Activated CD4-positive, alpha-beta T cell treated with anti-CD3 and anti-CD28 coated beads, Interleukin-2, Interleukin-4, amounts not matched to agents 100 ng/mL and 50 ng/mL, durations not matched to agents 16 hours and 8 hours (primary cell): Measurements from ENCODE around the gene ZFYVE27.

Source experiments
- DNase-seq: peaks from one replicate; pipeline ENCODE4 v3.0.0-alpha.2; 2020; ENCODE audit warnings: low spot score

The ZFYVE27 gene

DNA sequence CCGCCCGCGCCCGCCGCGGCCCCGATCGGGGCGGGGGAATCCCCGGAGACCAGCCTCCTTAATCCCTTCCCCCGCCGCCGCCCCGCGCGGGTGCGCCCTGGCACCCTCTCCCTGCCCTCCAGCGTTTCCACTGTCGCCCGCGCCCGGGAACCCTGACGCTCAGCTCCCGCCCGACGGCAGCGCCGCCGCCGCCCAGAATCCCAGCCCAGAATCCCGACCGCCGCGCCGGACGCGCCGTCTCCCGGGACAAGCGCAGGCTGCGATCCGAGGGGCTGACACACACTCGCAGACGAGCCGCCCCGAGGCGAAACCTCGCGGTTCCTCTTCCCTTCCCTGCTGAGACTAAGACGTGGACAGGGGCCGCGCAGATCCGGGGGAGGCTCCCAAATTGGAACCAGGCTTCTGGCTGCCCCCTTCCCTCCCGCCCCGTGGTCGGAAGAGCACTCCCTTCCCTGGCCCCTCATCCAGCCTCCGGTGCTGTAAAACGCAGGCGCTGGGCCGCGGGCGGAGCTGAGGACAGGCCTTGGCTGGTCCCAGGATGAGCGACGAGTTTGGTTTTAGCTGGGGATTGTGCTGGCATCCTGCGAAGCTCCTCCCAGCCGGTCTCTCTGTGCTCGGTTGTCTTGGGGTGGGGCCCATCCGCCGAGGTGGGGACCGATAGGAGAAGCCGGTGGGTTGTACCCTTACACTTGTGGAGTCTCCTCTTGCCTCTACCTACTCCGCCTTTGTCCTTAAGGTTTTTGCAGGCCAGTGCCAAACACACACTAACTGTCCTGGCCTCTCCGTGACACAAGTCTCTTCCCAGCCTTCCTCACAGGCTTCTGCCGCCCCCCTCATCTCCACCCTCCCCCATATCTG, 22.3 kb upstream of the ZFYVE27 start:
- no peak for DNase-seq

- no peak for DNase-seq
Measured at GRCh38 chr10:97715259-97715874, 21.6 kb upstream of the ZFYVE27 start.

- DNase-seq: no peak
Measured at GRCh38 chr10:97717627-97718026, 19.3 kb upstream of the ZFYVE27 start.

DNA sequence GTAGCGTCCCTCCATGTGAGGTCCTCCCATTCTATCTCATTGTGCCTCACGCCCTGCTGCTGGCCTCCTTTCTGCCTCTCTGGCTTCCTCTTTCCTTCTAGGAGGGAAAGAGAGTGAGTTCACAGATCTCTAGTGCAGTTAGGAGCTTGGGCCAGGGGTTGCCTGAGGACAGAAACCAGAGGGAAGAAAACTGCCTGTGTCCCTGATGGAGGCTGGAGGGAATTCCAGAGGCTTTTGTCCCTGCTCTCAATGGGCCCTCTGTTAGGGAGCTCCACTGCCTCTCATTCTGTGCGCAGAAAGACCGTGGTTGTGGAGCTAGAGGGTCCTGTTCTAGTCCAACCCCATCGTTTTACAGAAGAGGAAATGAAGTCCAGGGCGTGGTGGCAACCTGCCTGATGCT, 18.8 kb upstream of the ZFYVE27 start:
- no peak for DNase-seq

DNA sequence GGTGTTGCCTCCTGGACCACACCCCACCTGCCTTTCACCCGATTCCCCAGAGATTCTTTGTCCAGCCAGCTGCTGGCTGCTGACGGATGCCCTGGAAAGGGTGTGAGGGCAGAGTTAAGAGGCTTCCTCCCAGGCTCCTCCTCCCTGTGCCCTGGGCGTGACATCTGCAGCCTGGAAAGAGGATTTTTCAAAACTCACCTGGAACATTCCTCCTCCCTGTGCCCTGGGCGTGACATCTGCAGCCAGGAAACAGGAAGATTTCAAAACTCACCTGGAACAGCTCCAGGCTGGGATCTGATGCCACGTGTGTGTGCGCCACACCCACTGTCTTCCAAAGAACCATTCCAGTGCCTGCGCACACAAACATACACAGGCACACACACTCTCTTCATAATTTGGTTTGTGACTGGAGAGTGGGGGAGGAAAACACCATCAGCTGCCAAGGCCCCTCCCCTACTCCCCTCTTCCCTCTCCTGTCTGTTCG, 18.2 kb upstream of the ZFYVE27 start:
- no peak for DNase-seq

GRCh38 chr10:97719602-97720001, 17.3 kb upstream of the ZFYVE27 start:
- DNase-seq: no peak

DNA sequence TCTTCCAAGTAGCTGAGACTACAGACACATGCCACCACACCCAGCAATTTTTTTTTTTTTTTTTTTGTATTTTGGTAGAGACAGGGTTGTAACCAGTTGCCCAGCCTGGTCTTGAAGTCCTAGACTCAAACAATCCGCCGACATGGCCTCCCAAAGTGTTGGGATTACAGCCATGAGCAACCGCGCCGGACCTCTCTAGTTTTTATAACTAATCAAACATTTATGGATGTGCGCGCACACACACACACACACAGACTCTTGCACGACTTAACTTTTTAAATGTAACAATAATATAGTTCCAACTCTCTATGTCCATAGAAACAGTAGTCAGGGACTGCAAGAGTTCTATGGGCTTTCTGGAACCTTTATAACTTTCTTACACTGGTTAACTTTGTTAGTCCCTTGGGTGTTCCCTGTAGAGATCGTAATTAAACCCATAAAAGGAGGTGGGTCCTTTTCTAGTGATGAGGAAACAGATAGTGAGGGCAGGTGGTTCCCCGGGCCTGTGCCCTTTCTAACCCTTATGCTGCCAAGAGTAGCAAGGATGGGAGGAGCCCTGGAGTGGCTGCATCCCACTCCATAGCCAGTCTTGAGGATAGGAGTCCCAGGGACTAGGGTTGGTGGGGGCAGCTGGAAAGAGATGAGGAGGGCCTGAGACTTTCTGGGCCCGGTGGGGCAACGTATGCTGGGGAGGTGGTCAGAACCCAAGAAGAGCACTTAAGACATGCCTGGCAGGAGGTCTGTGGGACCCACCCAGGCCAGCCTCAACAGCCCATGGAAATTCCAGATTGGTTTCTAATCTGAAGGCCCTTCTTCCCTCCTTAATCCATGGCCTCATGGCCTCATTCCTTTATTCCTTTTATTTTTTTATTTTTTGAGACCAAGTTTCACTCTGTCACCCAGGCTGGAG, 14.8 kb upstream of the ZFYVE27 start:
- DNase-seq: no peak

DNA sequence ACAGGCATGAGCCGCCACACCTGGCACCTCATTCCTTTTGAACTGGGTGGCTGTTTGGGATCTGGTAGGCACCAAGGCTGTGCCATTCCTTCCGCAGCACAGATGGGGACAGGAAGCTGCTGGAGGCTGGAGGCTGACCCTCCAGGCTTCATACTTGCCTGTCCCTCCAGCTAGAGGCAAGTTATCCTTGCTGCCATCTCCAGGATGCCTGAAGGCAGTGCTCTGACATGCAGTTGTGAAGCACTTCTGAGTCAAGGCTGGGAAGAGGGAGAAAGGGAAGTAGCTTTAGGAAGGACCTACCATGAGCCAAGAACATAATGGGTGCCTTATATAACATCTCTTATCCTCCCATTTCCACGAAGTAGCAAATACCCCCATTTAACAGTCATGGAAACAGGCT, 13.9 kb upstream of the ZFYVE27 start:
- DNase-seq: no peak

GRCh38 chr10:97724341-97724941, 12.5 kb upstream of the ZFYVE27 start:
- DNase-seq: no peak

DNA sequence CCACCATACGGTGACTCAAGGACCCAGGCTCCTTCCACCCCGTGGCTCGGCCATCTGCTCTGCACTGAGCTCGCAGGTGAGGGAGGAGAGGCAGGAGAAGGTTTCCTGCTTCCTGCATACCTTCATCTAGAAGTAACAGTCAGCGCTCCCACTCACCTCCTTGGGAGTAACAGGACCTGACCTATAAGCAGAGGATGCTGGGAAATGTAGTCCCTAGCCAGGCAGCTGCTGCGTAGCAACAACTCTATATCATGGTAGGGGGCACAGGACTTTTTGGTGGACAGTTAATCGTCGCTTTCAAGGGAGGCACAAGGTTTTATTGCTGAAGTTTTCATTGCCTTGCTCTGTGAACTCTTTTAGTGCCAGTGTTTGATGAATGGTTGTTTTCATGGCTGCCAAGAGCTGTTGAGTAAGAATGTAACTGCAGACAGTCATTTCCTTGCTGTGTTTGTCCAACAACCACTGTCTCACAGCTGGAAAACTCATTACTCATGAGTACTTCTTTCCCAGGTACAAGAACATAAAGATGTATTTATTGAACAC, 10.2 kb upstream of the ZFYVE27 start:
- DNase-seq: peak; percentile 58

DNA sequence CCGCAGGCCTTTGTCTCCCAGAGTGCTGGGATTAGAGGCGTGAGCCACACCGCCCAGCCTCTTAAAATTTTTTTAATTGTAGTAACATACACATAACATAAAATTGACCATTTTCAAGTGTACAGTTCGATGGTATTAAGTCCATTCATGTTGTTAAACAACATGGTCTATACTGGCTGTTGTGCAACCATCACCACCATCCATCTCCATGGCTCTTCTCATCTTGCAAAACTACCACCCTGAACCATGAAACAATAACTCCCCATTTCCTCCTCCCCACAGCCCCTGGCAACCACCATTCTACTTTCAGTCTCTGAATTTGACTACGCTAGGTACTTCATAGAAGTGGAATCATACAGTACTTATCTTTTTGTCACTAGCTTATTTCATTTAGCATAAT, 7.9 kb upstream of the ZFYVE27 start:
- DNase-seq: no peak

GRCh38 chr10:97731346-97732051, 5.4 kb upstream of the ZFYVE27 start:
- peak; percentile 52 for DNase-seq

DNA sequence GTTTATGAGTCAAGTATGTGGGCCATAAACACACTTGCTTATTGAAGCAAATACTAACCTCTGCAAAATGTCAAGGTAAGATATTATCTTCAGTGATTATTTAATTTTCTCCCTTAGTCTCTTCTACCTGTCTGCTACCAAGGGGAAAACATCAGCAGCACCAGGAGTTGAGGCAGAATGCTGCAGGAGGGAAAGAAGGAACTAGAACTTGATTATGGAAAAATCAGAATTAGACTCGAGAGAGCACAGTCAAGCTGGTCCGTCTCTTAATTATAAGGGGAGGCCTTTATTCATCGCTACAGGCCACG, 4.9 kb upstream of the ZFYVE27 start:
- no peak for DNase-seq

- DNase-seq: no peak
Measured at GRCh38 chr10:97733256-97733655, 3.7 kb upstream of the ZFYVE27 start.

DNA sequence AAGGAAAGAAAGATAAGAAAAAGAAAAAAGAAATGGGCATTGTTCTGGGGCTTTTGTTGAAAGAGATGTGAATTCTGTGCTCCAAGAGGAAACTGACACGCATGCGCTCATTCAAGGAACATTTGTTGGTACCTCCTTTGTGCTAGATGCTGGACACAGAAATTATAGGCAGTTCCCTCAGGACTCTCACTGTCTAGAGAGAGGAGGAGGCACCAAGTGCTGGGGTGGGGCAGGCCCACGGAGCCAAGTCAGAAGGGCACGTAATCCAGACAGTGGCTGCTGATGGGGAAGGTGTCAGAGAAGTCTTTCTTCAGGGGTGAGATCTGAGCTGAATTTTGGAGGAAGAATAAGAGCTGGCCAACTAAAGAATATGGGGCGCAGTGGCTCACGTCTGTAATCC, 2.9 kb upstream of the ZFYVE27 start:
- no peak for DNase-seq

DNA sequence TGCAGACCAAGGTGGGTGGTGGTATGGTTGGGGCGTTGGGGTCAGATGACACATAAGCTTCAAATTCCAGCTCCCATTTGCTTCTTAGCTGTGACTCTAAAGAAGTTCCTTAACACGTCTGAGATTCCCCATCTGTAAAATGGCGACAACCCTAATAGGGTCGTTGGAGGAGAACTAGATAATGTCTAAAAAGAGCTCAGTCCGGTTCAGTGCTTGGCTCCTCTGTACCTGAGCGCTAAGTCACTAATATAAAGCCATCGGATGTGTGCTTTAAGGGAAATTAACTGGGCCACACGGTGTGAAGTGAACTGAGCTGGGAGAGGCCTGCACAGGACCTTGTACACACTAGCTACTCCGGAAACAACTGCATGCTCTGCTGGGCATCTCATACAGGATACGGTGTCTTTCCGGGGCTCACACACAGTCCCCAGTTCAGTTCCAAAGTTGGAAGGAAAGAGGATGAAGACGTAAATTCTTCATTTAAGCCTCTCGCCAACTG, 476 bp upstream of the ZFYVE27 start:
- DNase-seq: no peak

DNA sequence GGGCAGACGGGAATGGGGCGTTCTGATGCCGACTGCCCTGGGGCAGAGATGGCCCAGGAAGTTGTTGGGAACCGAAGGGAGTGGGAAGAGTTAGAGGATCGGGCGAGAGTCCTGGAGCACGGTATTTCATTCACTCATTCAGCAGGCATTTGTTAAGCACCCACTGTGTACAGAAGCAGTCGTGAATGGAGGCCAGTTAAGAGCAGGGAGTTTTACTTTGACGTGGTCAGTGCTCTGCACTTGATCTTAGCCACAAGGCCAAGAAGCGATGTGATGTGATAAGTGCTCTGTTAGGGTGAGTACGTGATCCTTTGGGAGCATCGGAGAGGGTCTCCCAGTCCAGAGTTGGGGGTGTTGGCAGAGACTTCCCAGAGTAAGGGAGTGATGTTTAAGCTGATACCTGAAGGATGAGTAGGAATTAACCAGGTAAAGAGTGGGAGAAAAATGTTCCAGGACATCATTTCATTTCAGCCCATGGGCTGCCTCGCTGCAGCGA, 890 bp downstream of the ZFYVE27 start:
- no peak for DNase-seq

DNA sequence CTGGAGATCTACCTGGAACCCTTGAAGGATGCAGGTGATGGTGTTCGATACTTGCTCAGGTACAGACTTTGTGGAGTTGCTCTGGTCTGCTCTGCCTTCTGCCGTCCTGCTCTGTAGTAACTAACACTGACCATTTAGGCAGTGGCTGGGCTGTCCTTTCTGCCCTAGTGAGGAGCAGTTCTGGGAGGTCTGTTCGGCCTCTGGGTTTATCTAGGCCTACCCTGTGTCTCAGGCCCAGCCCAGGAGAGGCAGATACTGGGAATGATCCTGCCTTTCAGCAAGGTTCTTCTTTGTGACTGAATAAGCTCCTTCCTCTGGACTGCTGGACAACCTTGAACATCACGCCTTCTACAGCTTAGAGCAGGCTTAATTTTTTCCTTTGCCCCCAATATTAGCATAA, 1.7 kb downstream of the ZFYVE27 start:
- no peak for DNase-seq

- DNase-seq: no peak
Measured at GRCh38 chr10:97740613-97741012, 3.7 kb downstream of the ZFYVE27 start.

- DNase-seq: no peak
Measured at GRCh38 chr10:97743169-97743943, 6.4 kb downstream of the ZFYVE27 start.
